ENCODE data around the gene UTP18.
A peak's percentile ranks its signal among the peaks of the same experiment; 100 is the strongest.

Gene UTP18

DNA sequence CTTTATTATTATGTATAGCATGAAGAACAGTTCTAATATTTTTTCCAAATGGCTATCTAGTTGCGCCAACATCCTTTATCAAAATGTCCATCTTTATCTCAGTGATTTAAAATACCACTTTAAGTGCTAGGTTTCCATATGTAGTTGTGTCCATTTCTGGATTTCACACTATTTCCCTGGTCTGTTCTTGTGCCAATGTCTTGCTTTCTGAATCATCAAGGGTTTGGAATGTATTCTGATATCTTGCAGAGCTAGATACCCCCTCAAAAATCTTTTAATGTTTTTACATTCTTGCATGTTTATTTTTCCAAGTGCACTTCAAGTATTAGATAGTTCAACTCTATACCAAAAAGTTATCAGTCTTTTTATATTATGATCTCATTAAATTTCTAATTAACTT lies 14.8 kb upstream of the UTP18 start:
- no peak for TF ChIP-seq SUZ12 (IDR thresholded peaks at IDR 0.05; ENCODE audit: extremely low read depth, insufficient read depth, insufficient read length)
- no peak for TF ChIP-seq ZNF274 (IDR thresholded peaks at IDR 0.05; ENCODE audit: low read depth, low read length)
- TF ChIP-seq YY1 (IDR thresholded peaks at IDR 0.05; ENCODE audit: insufficient read depth, insufficient read length), result no peak
- no peaks in the 10 kb centered on the region for H3K9me3 ChIP-seq (ENCODE audit: insufficient read depth, low read length)
- DNase-seq (ENCODE audit: low read depth, low spot score), result no peak
- H3K4me3 ChIP-seq (ENCODE audit: insufficient read length, low read depth), result no peak overlapping the region
- H3K27me3 ChIP-seq (ENCODE audit: insufficient read depth, insufficient read length), result no peaks in the 10 kb centered on the region
- H3K36me3 ChIP-seq (ENCODE audit: insufficient read depth, insufficient read length, low read length), result peaks cover 4% of the 10 kb centered on the region
- H3K4me1 ChIP-seq (ENCODE audit: insufficient read depth, insufficient read length), result no peaks in the 10 kb centered on the region
- no peak overlapping the region for H3K9ac ChIP-seq (ENCODE audit: insufficient read length, low read depth)

DNA sequence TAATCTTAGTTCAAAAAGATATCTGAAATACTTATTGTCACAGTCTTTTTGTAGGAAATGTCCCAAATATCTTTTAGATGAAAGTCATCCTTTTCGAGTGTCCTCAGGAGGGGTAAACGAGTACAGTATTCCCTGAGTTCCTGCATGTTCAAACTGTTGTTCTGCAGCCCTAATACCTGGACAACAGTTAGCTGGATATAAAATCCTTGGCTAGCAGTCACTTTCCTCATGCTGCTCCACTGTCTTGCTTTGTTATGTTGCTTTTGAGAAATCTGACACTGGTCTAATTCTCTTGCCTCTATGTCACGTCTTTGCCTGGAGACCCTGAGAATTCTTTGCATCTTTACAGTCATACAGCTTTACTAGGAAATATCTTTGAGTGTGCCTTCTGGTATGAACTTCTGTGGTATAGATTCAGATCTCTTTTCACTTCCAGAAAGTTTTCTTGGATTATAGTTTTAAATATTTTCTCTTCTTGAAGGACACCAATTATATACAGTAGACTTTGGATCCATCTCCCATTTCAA lies 10.0 kb upstream of the UTP18 start:
- no peak overlapping the region for H3K9ac ChIP-seq (ENCODE audit: insufficient read length, low read depth)
- H3K4me1 ChIP-seq (ENCODE audit: insufficient read depth, insufficient read length), result no peaks in the 10 kb centered on the region
- DNase-seq (ENCODE audit: low read depth, low spot score), result no peak
- no peak overlapping the region for H3K4me3 ChIP-seq (ENCODE audit: insufficient read length, low read depth)
- H3K36me3 ChIP-seq (ENCODE audit: insufficient read depth, insufficient read length, low read length), result peaks cover 45% of the 10 kb centered on the region
- no peaks in the 10 kb centered on the region for H3K9me3 ChIP-seq (ENCODE audit: insufficient read depth, low read length)
- TF ChIP-seq ZNF274 (IDR thresholded peaks at IDR 0.05; ENCODE audit: low read depth, low read length) (no peak), SUZ12 (IDR thresholded peaks at IDR 0.05; ENCODE audit: extremely low read depth, insufficient read depth, insufficient read length) (no peak)
- H3K27me3 ChIP-seq (ENCODE audit: insufficient read depth, insufficient read length), result no peaks in the 10 kb centered on the region

DNA sequence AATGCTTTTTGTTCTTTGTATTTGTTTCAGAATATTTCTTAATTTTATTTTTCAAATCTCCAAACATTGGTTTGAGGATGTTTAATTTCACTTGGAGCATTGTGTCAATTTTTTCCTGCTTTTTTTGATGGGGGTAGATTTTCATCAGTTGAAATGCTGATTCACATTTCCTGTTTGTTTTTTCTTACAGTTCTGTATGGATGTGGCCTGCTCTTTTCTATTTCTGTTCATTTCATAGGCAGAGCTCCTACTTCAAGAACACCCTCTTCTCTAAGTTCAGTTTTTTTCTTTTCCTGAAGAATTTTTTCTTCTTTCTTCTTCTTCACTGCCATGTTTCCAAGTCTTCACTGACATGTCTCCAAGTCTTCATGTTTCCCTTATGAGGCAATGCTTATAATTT lies 9.3 kb upstream of the UTP18 start:
- H3K9me3 ChIP-seq (ENCODE audit: insufficient read depth, low read length), result no peaks in the 10 kb centered on the region
- H3K36me3 ChIP-seq (ENCODE audit: insufficient read depth, insufficient read length, low read length), result peaks cover 51% of the 10 kb centered on the region
- H3K27me3 ChIP-seq (ENCODE audit: insufficient read depth, insufficient read length), result no peaks in the 10 kb centered on the region
- H3K4me3 ChIP-seq (ENCODE audit: insufficient read length, low read depth), result no peak overlapping the region
- no peak overlapping the region for H3K9ac ChIP-seq (ENCODE audit: insufficient read length, low read depth)
- no peaks in the 10 kb centered on the region for H3K4me1 ChIP-seq (ENCODE audit: insufficient read depth, insufficient read length)
- no peak for TF ChIP-seq YY1 (IDR thresholded peaks at IDR 0.05; ENCODE audit: insufficient read depth, insufficient read length)
- no peak for TF ChIP-seq ZNF274 (IDR thresholded peaks at IDR 0.05; ENCODE audit: low read depth, low read length)
- TF ChIP-seq SUZ12 (IDR thresholded peaks at IDR 0.05; ENCODE audit: extremely low read depth, insufficient read depth, insufficient read length), result no peak
- DNase-seq (ENCODE audit: low read depth, low spot score), result no peak

DNA sequence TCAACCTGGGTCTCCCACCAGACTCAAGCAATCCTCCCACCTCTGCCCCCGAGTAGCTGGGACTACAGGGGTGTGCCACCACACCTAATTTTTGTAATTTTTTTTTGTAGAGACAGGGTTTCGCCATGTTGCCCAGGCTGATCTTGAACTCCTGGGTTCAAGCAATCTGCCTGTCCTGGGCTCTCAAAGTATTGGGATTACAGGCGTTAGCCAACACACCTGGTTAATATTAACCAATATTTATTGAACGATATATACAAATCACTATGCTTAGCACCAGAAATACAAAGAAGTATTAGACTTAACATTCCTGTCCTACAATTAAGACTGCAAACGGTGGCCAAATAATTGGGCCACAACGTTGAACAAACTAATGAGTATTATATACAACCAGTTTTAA lies 4.7 kb upstream of the UTP18 start:
- Histone ChIP-seq H3K4me3 (ENCODE audit: insufficient read length, low read depth) (no peak overlapping the region), H3K9me3 (ENCODE audit: insufficient read depth, low read length) (no peaks in the 10 kb centered on the region), H3K9ac (ENCODE audit: insufficient read length, low read depth) (no peak overlapping the region), H3K27me3 (ENCODE audit: insufficient read depth, insufficient read length) (no peaks in the 10 kb centered on the region), H3K4me1 (ENCODE audit: insufficient read depth, insufficient read length) (no peaks in the 10 kb centered on the region), H3K36me3 (ENCODE audit: insufficient read depth, insufficient read length, low read length) (peaks cover 73% of the 10 kb centered on the region)
- DNase-seq (ENCODE audit: low read depth, low spot score), result no peak
- TF ChIP-seq ZNF274 (IDR thresholded peaks at IDR 0.05; ENCODE audit: low read depth, low read length) (no peak), SUZ12 (IDR thresholded peaks at IDR 0.05; ENCODE audit: extremely low read depth, insufficient read depth, insufficient read length) (no peak), YY1 (IDR thresholded peaks at IDR 0.05; ENCODE audit: insufficient read depth, insufficient read length) (no peak)

DNA sequence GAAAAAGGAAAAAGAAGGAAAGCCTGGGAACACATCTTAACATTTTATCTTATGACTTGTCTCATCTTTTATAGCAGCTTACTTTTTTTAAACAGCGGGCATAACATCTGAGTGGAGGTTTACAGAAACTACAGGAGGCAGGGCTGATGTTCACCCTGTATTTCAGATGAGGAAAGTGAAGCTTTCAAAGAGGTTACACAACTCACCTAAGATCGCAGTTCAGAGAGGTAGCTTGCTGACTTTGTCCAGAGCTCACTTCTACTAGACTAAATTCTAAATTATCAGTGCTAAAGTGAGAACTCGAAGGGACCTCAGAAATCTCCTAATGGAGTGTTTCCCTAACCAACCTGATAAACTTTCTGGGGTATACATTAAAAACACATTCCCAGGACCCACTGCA lies 4.2 kb upstream of the UTP18 start:
- peaks cover 69% of the 10 kb centered on the region for H3K36me3 ChIP-seq (ENCODE audit: insufficient read depth, insufficient read length, low read length)
- no peak overlapping the region for H3K4me3 ChIP-seq (ENCODE audit: insufficient read length, low read depth)
- no peak for DNase-seq (ENCODE audit: low read depth, low spot score)
- no peaks in the 10 kb centered on the region for H3K4me1 ChIP-seq (ENCODE audit: insufficient read depth, insufficient read length)
- no peaks in the 10 kb centered on the region for H3K27me3 ChIP-seq (ENCODE audit: insufficient read depth, insufficient read length)
- H3K9me3 ChIP-seq (ENCODE audit: insufficient read depth, low read length), result no peaks in the 10 kb centered on the region
- TF ChIP-seq ZNF274 (IDR thresholded peaks at IDR 0.05; ENCODE audit: low read depth, low read length), result no peak
- no peak for TF ChIP-seq SUZ12 (IDR thresholded peaks at IDR 0.05; ENCODE audit: extremely low read depth, insufficient read depth, insufficient read length)
- no peak for TF ChIP-seq YY1 (IDR thresholded peaks at IDR 0.05; ENCODE audit: insufficient read depth, insufficient read length)
- H3K9ac ChIP-seq (ENCODE audit: insufficient read length, low read depth), result no peak overlapping the region

DNA sequence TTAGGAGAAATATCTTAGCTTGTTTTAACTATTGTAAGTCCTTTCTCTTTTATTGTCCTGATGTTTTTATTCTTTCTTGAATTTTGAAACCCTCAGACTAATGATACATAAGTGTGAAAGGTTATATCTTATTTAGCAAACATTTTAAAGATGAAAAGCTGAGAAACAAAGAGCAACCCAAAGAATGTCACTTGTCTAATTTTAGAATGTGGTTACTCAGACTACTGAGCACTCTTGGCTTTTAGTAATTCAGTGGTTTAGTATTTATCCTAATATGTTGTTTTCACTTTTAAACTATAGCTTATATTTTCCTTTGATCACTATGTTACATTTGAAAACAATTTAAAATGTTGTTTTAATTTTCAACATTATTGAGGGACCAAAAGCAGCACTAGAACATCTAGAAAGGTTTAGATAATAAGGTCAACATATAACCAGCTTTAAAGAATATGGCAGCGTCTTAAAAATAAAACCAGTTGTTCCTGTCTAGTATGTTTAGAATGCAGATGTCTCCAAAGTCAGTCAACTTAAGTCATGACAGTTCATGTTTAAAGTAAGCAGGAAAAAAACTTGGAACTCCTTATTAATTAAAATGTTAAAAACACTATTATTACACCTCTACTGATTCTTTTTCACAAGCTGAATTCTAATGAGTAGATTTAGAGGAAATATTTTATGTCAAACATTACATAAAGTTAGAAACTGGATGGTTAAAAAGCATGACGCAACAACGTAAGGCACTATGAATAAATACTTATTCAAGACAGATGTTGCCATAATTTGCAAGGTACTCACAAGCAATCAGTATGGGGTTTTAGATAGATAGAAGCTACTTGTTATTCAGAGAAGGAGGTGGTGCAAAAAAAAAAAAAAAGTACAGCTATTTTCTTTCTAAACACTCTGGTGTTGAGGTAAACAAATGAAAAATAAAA lies 2.9 kb upstream of the UTP18 start:
- no peaks in the 10 kb centered on the region for H3K4me1 ChIP-seq (ENCODE audit: insufficient read depth, insufficient read length)
- no peak overlapping the region for H3K9ac ChIP-seq (ENCODE audit: insufficient read length, low read depth)
- TF ChIP-seq SUZ12 (IDR thresholded peaks at IDR 0.05; ENCODE audit: extremely low read depth, insufficient read depth, insufficient read length) (no peak), ZNF274 (IDR thresholded peaks at IDR 0.05; ENCODE audit: low read depth, low read length) (no peak), YY1 (IDR thresholded peaks at IDR 0.05; ENCODE audit: insufficient read depth, insufficient read length) (no peak)
- no peaks in the 10 kb centered on the region for H3K9me3 ChIP-seq (ENCODE audit: insufficient read depth, low read length)
- H3K4me3 ChIP-seq (ENCODE audit: insufficient read length, low read depth), result peak overlapping the region; percentile 96
- peaks cover 66% of the 10 kb centered on the region for H3K36me3 ChIP-seq (ENCODE audit: insufficient read depth, insufficient read length, low read length)
- DNase-seq (ENCODE audit: low read depth, low spot score), result no peak
- H3K27me3 ChIP-seq (ENCODE audit: insufficient read depth, insufficient read length), result no peaks in the 10 kb centered on the region

DNA sequence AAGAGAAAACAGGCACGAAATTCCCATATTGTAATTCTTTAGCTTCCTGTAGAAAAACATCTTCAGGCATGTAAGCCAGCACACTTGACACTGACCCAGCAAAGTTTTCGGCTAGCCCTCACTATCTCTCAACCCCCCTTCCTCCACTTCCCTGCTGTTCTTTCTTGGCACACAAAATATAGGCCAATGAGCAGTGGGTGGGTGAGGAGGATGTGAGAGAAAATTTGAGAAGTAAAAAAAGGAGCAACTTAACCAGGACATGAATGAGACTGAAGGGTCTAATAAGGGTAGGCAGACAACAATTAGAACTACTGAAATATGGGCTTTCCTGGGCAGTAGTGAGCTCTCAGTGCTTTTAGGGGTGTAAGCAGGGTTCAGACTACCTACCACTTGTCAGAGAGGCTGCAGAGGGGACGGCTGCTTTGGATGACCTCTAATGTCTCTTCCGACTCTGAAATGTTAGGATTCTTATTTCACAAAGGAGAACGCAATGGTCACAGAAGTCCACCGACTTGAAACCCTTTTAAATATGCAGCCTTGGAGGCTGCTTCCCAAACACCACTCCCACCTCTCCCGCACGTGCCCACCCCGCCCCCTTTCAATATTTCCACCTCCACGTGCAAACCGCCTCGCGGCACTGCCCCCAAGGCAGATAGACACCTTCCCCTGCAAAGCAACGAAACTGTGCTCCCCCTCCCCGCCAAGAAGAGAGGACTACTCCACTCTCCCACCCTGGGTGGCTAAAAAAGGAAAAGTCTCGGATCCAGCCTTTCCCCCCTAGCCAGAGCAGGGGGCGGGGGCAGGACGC lies 1.4 kb upstream of the UTP18 start:
- H3K4me3 ChIP-seq (ENCODE audit: insufficient read length, low read depth), result peak overlapping the region; percentile 96
- H3K4me1 ChIP-seq (ENCODE audit: insufficient read depth, insufficient read length), result no peaks in the 10 kb centered on the region
- TF ChIP-seq SUZ12 (IDR thresholded peaks at IDR 0.05; ENCODE audit: extremely low read depth, insufficient read depth, insufficient read length) (no peak), YY1 (IDR thresholded peaks at IDR 0.05; ENCODE audit: insufficient read depth, insufficient read length) (no peak), ZNF274 (IDR thresholded peaks at IDR 0.05; ENCODE audit: low read depth, low read length) (no peak)
- peak overlapping the region; percentile 87 for H3K9ac ChIP-seq (ENCODE audit: insufficient read length, low read depth)
- H3K9me3 ChIP-seq (ENCODE audit: insufficient read depth, low read length), result no peaks in the 10 kb centered on the region
- no peaks in the 10 kb centered on the region for H3K27me3 ChIP-seq (ENCODE audit: insufficient read depth, insufficient read length)
- peaks cover 65% of the 10 kb centered on the region for H3K36me3 ChIP-seq (ENCODE audit: insufficient read depth, insufficient read length, low read length)
- no peak for DNase-seq (ENCODE audit: low read depth, low spot score)
